Tibial nerve (tissue), 3 donors: Measurements from ENCODE around the gene SYNE3.

Experiments used
- POLR2A ChIP-seq, 2 donors: fragments of 450-650 bp; IDR thresholded peaks; one replicate each; pipeline ENCODE4 v1.6.1; 2017; ENCODE audit warnings: antibody characterized with exemption in 2 of 2, mild to moderate bottlenecking in 2 of 2, moderate library complexity in 2 of 2
- TF ChIP-seq, protein P1 (sequence below), 5 experiments: fragments of 200-600 bp in 3 of 5; fragments of 450-650 bp in 2 of 5; sonication (generic) in 3 of 5; IDR thresholded peaks; one replicate each; pipeline ENCODE4 v1.5.1; 2016 to 2019; ENCODE audit warnings: antibody characterized with exemption in 5 of 5, mild to moderate bottlenecking in 3 of 5, moderate library complexity in 2 of 5

DNA sequence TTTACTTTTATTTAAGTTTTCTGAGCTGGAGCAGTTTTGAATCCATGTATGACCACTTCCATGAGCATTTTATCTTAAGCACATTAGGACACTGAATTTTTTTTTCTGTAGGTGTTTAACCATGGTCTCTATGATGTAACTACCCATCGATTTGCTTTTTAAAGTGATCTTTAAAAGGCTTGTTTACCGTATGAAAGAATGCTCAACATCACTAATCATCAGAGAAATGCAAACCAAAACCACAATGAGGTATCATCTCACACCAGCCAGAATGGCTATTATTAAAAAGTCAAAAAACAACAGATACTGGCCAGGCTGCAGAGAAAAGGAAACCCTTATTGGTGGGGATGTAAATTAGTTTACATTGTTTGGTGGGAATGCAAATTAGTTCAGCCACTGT lies 41.4 kb upstream of the SYNE3 start:
- TF ChIP-seq, protein P1, sequence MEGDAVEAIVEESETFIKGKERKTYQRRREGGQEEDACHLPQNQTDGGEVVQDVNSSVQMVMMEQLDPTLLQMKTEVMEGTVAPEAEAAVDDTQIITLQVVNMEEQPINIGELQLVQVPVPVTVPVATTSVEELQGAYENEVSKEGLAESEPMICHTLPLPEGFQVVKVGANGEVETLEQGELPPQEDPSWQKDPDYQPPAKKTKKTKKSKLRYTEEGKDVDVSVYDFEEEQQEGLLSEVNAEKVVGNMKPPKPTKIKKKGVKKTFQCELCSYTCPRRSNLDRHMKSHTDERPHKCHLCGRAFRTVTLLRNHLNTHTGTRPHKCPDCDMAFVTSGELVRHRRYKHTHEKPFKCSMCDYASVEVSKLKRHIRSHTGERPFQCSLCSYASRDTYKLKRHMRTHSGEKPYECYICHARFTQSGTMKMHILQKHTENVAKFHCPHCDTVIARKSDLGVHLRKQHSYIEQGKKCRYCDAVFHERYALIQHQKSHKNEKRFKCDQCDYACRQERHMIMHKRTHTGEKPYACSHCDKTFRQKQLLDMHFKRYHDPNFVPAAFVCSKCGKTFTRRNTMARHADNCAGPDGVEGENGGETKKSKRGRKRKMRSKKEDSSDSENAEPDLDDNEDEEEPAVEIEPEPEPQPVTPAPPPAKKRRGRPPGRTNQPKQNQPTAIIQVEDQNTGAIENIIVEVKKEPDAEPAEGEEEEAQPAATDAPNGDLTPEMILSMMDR (IDR thresholded peaks at IDR 0.05), result no peak
- TF ChIP-seq POLR2A (IDR thresholded peaks at IDR 0.05), result no peak
